ENCODE results near the gene SLC22A9. TPM values are rescaled to one million over a fixed set of nuclear protein-coding genes. Genes with fewer than 3 reads are reported as not detected.

The SLC22A9 gene
- polyA plus RNA-seq, 1 experiment = not detected

DNA sequence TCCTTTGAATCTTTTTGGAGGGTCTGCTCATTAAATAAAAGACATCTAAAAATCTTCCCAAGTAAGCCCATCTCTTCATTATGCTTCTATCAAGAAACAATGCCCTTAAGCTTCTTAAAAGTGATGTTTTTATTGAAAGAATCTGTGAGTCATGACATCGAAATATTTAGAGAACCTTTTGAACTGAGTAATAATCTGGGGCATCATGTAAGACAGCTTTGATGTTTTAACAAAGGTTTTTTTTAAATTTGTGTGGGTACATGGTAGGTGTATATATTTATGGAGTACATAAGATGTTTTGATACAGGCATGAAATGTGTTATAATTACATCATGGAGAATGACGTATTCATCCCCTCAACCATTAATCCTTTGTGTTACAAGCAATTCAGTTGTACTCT is 74.6 kb downstream of the SLC22A9 start:
- H3K4me3 ChIP-seq (ENCODE audit: low read depth, low read length) = no peak overlapping the region
- DNase-seq (ENCODE audit: low read depth, low spot score) = no peak
- no peak overlapping the region for H3K27ac ChIP-seq (ENCODE audit: low read depth, low read length)
- H3K27me3 ChIP-seq (ENCODE audit: control insufficient read depth, insufficient read depth, low read length) = no peaks in the 10 kb centered on the region
- TF ChIP-seq, protein P1, sequence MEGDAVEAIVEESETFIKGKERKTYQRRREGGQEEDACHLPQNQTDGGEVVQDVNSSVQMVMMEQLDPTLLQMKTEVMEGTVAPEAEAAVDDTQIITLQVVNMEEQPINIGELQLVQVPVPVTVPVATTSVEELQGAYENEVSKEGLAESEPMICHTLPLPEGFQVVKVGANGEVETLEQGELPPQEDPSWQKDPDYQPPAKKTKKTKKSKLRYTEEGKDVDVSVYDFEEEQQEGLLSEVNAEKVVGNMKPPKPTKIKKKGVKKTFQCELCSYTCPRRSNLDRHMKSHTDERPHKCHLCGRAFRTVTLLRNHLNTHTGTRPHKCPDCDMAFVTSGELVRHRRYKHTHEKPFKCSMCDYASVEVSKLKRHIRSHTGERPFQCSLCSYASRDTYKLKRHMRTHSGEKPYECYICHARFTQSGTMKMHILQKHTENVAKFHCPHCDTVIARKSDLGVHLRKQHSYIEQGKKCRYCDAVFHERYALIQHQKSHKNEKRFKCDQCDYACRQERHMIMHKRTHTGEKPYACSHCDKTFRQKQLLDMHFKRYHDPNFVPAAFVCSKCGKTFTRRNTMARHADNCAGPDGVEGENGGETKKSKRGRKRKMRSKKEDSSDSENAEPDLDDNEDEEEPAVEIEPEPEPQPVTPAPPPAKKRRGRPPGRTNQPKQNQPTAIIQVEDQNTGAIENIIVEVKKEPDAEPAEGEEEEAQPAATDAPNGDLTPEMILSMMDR (IDR thresholded peaks at IDR 0.05; ENCODE audit: low read depth, low read length) = no peak
- POLR2A ChIA-PET = no interaction called here
- CTCF ChIA-PET = no interaction called here
- no peaks in the 10 kb centered on the region for H3K9me3 ChIP-seq (ENCODE audit: control insufficient read depth, insufficient read depth, low read length)

DNA sequence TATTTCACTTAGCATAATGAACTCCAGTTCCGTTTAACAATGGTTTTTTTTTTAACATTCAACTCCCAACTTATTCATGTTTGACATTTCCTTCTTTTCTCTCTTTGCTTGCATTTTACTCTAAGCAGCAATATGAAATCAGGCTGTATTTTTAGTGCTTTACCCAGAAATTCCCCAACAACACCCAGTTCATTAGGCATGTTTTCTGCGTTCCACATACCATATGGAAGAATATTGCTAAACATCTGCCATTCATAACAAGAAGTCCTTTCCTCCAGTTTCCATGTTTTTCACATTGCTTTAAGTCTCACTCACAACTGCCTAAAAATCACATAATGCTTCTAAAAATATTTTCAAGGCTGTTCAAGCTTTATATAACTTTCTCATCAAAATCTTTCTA is 75.5 kb downstream of the SLC22A9 start:
- H3K27me3 ChIP-seq (ENCODE audit: control insufficient read depth, insufficient read depth, low read length) = no peaks in the 10 kb centered on the region
- DNase-seq (ENCODE audit: low read depth, low spot score) = no peak
- TF ChIP-seq, protein P1 (IDR thresholded peaks at IDR 0.05; ENCODE audit: low read depth, low read length) = no peak
- ChIA-PET POLR2A (no interaction called here), CTCF (no interaction called here)
- H3K4me3 ChIP-seq (ENCODE audit: low read depth, low read length) = no peak overlapping the region
- H3K27ac ChIP-seq (ENCODE audit: low read depth, low read length) = no peak overlapping the region
- no peaks in the 10 kb centered on the region for H3K9me3 ChIP-seq (ENCODE audit: control insufficient read depth, insufficient read depth, low read length)

DNA sequence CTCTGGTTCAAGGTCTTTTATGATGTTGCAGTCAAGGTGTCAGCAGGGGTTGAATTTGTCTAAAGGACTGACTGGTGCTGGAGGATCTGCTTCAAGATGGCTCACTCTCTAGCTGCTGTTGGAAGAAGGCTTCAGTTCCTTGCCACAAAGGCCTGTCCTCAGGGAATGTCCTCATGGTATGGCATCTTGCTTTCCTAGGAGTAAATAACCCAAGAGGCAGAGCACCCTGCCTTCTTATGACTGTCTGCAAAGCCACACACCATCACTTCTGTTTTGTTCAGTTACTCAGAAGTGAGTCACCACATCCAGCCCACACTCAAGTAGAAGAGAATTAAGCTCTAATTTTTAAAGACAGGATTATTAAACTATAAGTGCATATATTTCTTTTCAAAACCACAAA is 76.1 kb downstream of the SLC22A9 start:
- H3K27me3 ChIP-seq (ENCODE audit: control insufficient read depth, insufficient read depth, low read length) = no peaks in the 10 kb centered on the region
- TF ChIP-seq, protein P1 (IDR thresholded peaks at IDR 0.05; ENCODE audit: low read depth, low read length) = no peak
- DNase-seq (ENCODE audit: low read depth, low spot score) = no peak
- CTCF ChIA-PET = no interaction called here
- no peak overlapping the region for H3K27ac ChIP-seq (ENCODE audit: low read depth, low read length)
- H3K4me3 ChIP-seq (ENCODE audit: low read depth, low read length) = no peak overlapping the region
- POLR2A ChIA-PET = no interaction called here
- H3K9me3 ChIP-seq (ENCODE audit: control insufficient read depth, insufficient read depth, low read length) = no peaks in the 10 kb centered on the region

DNA sequence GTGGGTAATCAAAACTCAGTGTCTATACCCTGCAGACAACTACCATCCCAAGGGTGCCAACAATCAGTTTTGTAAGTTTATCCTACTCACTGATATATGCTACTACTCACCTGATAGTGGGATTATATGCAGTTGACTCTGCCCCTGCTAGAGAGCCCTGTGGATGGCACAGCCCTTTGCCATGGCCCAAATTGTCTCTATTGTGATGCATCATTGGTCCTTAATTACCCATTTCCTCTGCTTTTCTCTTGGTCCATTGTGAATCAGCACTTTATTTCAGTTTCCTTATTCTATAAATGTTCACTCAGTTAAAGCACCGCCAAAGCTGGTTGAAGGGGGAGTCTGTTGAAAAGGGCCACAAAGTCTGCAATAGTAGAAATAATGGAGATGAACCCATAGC is 79.1 kb downstream of the SLC22A9 start:
- Histone ChIP-seq H3K27me3 (ENCODE audit: control insufficient read depth, insufficient read depth, low read length) (no peaks in the 10 kb centered on the region), H3K9me3 (ENCODE audit: control insufficient read depth, insufficient read depth, low read length) (no peaks in the 10 kb centered on the region), H3K4me3 (ENCODE audit: low read depth, low read length) (no peak overlapping the region), H3K27ac (ENCODE audit: low read depth, low read length) (no peak overlapping the region)
- TF ChIP-seq, protein P1 (IDR thresholded peaks at IDR 0.05; ENCODE audit: low read depth, low read length) = no peak
- ChIA-PET POLR2A (no interaction called here), CTCF (no interaction called here)
- DNase-seq (ENCODE audit: low read depth, low spot score) = no peak

DNA sequence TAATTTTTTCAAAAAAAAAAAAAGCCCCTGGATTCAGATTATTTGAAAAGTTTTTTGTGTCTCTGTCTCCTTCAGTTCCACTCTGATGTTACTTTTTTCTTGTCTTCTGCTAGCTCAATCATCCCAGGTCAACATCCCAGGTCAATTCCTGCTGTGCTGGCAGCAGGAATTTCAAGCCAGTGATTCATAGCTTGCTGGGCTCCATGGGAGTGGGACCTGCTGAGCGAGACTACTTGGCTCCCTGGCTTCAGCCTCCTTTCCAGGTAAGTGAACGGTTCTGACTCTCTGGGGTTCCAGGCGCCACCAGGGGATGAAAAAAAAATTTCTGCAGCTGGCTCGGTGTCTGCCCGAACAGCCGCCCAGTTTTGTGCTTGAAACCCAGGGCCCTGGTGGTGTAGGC is 90.0 kb downstream of the SLC22A9 start:
- no peak for DNase-seq (ENCODE audit: low read depth, low spot score)
- TF ChIP-seq, protein P1 (IDR thresholded peaks at IDR 0.05; ENCODE audit: low read depth, low read length) = no peak
- H3K9me3 ChIP-seq (ENCODE audit: control insufficient read depth, insufficient read depth, low read length) = no peaks in the 10 kb centered on the region
- no peak overlapping the region for H3K4me3 ChIP-seq (ENCODE audit: low read depth, low read length)
- CTCF ChIA-PET = no interaction called here
- H3K27me3 ChIP-seq (ENCODE audit: control insufficient read depth, insufficient read depth, low read length) = peaks cover 2% of the 10 kb centered on the region
- POLR2A ChIA-PET = no interaction called here
- H3K27ac ChIP-seq (ENCODE audit: low read depth, low read length) = no peak overlapping the region

Other genes with a start within 250 kb of the SLC22A9 start
- not detected in 2 replicates for gene SLC22A24, start 225.6 kb upstream of the SLC22A9 start, polyA plus RNA-seq (2011; rRNA removed)
- not detected in 2 replicates for gene SLC22A25, start 126.2 kb upstream of the SLC22A9 start, polyA plus RNA-seq (2011; rRNA removed)
- not detected in 2 replicates for gene PLAAT5, start 121.4 kb downstream of the SLC22A9 start, polyA plus RNA-seq (2011; rRNA removed)
- not detected in 2 replicates for gene LGALS12, start 136.3 kb downstream of the SLC22A9 start, polyA plus RNA-seq (2011; rRNA removed)
- gene PLAAT4, start 167.0 kb downstream of the SLC22A9 start, polyA plus RNA-seq (2011; rRNA removed) = 3.5 and 4.7 TPM in 2 replicates
- not detected in 2 replicates for gene PLAAT2, start 193.6 kb downstream of the SLC22A9 start, polyA plus RNA-seq (2011; rRNA removed)
- gene PLAAT3, start 244.6 kb downstream of the SLC22A9 start, polyA plus RNA-seq (2011; rRNA removed) = 8.1 and 11.6 TPM in 2 replicates